ENCODE data around the gene KLHL22.
"Not testable (repeated sequence)": the region's sequence is repeated elsewhere in the genome, so short reads cannot be mapped to it uniquely, and the experiment has no call there.

Gene KLHL22

GRCh38 chr22:20396639-20397038 is 99.0 kb downstream of the KLHL22 start:
- DNase-seq: no peak

DNA sequence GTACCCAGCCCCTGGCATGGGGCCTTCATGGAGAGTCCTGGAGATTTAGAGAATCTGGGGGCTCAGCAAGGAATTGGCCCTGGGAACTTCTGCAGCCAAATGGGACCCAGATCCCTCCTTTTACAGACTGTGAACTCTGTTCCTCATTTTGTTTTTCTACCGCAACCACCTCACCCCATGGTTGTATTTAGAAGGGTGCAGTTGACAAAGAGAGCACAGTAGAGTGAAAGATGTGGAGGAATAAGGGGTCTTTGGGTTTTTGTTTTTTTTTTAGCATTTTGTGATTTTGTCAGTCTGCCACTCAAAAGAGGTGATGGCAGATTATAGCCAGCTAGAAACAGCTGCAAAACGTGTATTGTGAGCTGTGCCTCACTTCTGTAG is 99.7 kb downstream of the KLHL22 start:
- DNase-seq: no peak

DNA sequence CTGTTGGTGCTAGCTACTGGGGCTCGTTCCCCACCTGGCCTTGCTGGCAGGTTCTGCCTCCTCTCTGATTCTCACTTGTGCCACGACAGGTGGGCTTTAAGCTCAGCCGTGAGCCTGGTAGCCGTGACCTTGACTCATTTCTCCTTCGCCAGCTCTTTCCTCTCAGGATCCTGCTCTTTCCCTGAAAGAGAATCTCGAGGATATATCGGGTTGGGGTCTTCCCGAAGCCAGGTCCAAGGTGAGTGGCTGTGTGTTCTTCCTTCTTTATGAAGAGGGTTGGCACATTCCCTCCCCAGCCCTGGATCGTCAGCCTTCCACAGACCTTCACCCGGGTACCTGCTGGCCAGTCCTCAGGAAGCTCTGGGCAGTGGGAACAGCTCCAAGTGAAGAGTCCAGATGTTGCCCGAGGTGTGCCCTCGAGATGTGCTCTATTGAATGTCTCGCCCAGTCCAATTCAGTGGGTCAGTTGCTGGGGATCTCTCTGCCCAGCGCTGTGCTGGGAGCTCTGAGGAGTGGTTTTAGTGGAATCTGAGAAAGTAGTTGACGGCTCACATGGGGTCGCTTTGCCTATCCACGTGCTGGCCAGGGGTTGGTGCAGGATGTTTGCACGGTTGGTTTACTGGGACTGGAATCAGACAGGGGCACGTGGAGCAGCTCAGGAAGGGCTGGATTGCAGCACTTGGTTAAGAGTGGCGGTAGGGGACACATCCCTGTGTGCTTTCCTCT is 100.3 kb downstream of the KLHL22 start:
- no peak for DNase-seq

DNA sequence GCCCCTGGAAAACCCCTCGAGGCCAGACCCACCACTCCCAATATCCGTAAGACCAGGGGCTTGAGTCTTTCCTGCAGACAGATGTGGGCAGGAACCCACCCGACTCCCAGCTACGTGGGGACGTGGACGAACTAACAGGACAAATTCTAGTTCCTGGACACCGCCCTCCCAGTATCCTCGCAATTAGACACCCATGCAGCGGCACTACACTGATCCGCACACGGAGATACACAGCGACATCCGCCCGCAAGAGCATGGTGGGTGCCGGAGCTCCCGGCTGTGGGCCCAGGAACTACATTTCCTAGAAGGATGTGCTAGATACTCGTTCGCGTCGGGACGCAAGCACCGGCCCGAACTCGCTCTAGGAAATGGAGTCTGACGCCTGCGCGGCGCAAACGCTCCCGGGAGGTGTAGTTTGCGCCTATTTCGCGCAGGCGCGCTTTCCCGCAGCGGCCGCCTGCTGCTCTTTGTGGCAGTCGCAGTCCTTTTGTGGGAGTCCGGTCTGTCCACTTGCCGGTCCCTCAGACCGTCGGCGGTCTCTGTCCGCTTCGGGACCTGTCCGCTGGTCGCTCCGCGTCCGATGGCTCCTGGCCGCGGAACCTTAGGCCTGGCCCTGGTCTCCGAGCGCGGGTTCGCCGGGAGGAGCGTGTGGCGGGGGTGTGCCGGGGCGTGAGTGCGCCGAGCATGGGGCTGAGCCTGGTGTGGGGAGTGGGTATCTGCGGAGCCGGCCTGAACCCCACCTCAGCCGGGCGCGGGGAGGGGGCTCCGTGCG is 101.7 kb downstream of the KLHL22 start, which contains the start of gene ZNF74:
TSS of gene ZNF74 (plus strand) at position 447 of the 772 bp plus-strand sequence. CDS start 478 bp downstream, outside the sequence.
- peak; percentile 67 for DNase-seq

DNA sequence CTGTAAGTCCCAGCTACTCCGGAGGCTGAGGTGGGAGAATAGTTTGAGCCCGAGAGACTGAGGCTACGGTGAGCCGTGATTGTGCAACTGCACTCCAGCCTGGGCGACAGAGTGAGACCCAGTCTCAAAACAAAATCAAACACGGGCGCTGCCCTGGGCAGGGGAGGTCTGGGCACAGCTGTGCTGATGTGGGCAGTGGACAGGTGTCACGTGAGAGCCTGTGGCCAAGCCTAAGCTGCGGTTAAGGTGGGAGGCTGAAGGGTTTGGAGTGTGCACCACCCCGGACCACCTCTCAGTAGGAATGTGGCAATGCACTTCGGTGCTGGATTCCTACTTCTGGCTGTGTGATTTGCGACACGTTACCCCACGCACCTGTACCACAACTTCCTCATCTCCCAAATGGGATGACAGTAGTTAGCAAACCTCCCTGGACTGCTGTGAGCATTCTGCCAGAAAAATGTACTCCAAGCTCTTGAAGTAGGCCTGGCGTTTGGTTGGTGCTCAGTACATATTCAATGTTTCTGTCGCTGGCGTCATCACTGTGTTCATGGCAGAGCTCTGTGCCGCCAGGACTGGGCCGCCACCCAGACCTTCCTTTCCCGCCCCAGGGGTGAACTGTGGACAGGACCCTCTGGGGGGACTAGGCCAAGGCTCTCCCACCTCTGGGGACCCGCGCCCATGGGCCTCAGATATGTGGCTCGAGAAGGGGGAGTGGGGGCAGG is 102.5 kb downstream of the KLHL22 start:
- DNase-seq: no peak

GRCh38 chr22:20392365-20392881 is 103.2 kb downstream of the KLHL22 start:
- not testable (repeated sequence) for DNase-seq

All from GOT3 (cell line).